Spleen (tissue), 11 donors: ENCODE data around the gene MTMR1. TPM values are rescaled to one million over a fixed set of nuclear protein-coding genes. Genes with fewer than 3 reads are reported as not detected.

Experiments
- DNase-seq: peaks from one replicate; pipeline ENCODE4 v3.0.0-alpha.2; 2020
- H3K27ac ChIP-seq, 8 donors: fragments of 200-600 bp; sonication (generic) in 7 of 8; 1 replicate in 4 of 8; 2 replicates in 4 of 8; pipeline versions ENCODE4 v1.5.0 to v1.8.0; 2016 to 2021; ENCODE audit warnings: inconsistent platforms in 4 of 8, mild to moderate bottlenecking in 4 of 8, moderate library complexity in 1 of 8
- H3K27me3 ChIP-seq, 7 donors: fragments of 200-600 bp; sonication (generic) in 6 of 7; replicated peaks in 1 of 7; 1 replicate in 4 of 7; 2 replicates in 3 of 7; pipeline versions ENCODE4 v1.5.0 to v1.8.0; 2016 to 2021; ENCODE audit warnings: inconsistent platforms in 3 of 7, mild to moderate bottlenecking in 1 of 7
- H3K36me3 ChIP-seq, 6 donors: fragments of 200-600 bp; sonication (generic) in 5 of 6; 1 replicate in 4 of 6; 2 replicates in 2 of 6; pipeline versions ENCODE4 v1.5.0 to v1.8.0; 2016 to 2021; ENCODE audit warnings: inconsistent platforms in 2 of 6
- H3K4me1 ChIP-seq, 6 donors: fragments of 200-600 bp; sonication (generic) in 5 of 6; 1 replicate in 3 of 6; 2 replicates in 3 of 6; pipeline versions ENCODE4 v1.5.0 to v1.8.0; 2016 to 2021; ENCODE audit warnings: inconsistent platforms in 3 of 6
- H3K4me3 ChIP-seq, 8 donors: fragments of 200-600 bp; sonication (generic) in 7 of 8; 1 replicate in 4 of 8; 2 replicates in 4 of 8; pipeline versions ENCODE4 v1.5.0 to v1.8.0; 2016 to 2021; ENCODE audit warnings: inconsistent platforms in 4 of 8, mild to moderate bottlenecking in 4 of 8, moderate library complexity in 2 of 8
- H3K9me3 ChIP-seq, 8 donors: fragments of 200-600 bp; sonication (generic) in 7 of 8; 1 replicate in 4 of 8; 2 replicates in 4 of 8; pipeline versions ENCODE4 v1.5.0 to v1.8.0; 2016 to 2021; ENCODE audit warnings: inconsistent platforms in 4 of 8
- POLR2A ChIP-seq, 3 donors: fragments of 450-650 bp; IDR thresholded peaks; one replicate each; pipeline ENCODE4 v1.5.1; 2017; ENCODE audit warnings: antibody characterized with exemption in 3 of 3, mild to moderate bottlenecking in 1 of 3
- POLR2AphosphoS5 ChIP-seq, 3 donors: sonication (generic); formaldehyde crosslinking; IDR thresholded peaks; one replicate each; pipeline ENCODE4 v1.5.1; 2017; ENCODE audit warnings: antibody characterized with exemption in 3 of 3
- WGBS, 5 donors: extraction: QIAGEN DNeasy Blood & Tissue Kit in 3 of 5; methylation state at CpG; one replicate each; pipeline versions ENCODE4 v1.1.5 to v1.1.7; 2013 to 2018; 5-methylcytosine and 5-hydroxymethylcytosine counted together
- intact Hi-C: fragments of 100-400 bp; cut with DNase I; formaldehyde crosslinking; loops from one replicate; pipeline ENCODE4 v1.15.0; 2023; ENCODE audit warnings: low total_unique reads
- polyA plus RNA-seq, 3 donors: library from polyadenylated mRNA; stranded (reverse); fragments of 200-250 nt; gene quantifications; one replicate each; pipeline ENCODE4 v1.2.1, GENCODE V29; 2013
- total RNA-seq, 7 donors: library from RNA; depleted of rRNA in 3 of 7; stranded (reverse); fragments of >200 nt in 3 of 7; fragmentation: NEBNext Ultra II Directional in 4 of 7; extraction: Animal tissue kit (Norgen Biotek cat#: 25700) in 4 of 7; gene quantifications; one replicate each; pipeline versions ENCODE4 v1.1.0 to v1.2.1, GENCODE V29; 2016 to 2021
- TF ChIP-seq, protein P1 (sequence below), 11 experiments: fragments of 200-600 bp in 7 of 11; fragments of 450-650 bp in 4 of 11; sonication (generic) in 4 of 11; IDR thresholded peaks in 8 of 11; conservative IDR thresholded peaks in 3 of 11; 1 replicate in 7 of 11; 2 replicates in 4 of 11; pipeline versions ENCODE4 v1.4.0 to v1.8.0; 2016 to 2021; ENCODE audit warnings: antibody characterized with exemption in 11 of 11, inconsistent platforms in 4 of 11, mild to moderate bottlenecking in 1 of 11
- donor health status: healthy with polysubstance abuse.
- donor health status: DM: no; HTN: no; CAD: no; lungs with moderate emphysema.
- donor health status: DM: no; HTN: no; CAD: no.
- donor health status: Bipolar disorder and iron deficiency.
- donor health status: healthy.
- donor health status: DM: no; HTN: no; CAD: no.
- donor health status: DM: yes; HTN: yes; CAD: no.

Gene MTMR1
- total and polyA plus RNA-seq, 10 donors, result 10.6 to 52.1 (median 38.5) TPM

GRCh38 chrX:150683536-150684146, 9.6 kb upstream of the MTMR1 start:
- Histone ChIP-seq H3K36me3 (no peaks in the 10 kb centered on the region), H3K4me1 (no peaks in the 10 kb centered on the region), H3K27ac (no peak overlapping the region), H3K27me3 (no peaks in the 10 kb centered on the region), H3K4me3 (no peak overlapping the region), H3K9me3 (no peaks in the 10 kb centered on the region)
- TF ChIP-seq, protein P1, sequence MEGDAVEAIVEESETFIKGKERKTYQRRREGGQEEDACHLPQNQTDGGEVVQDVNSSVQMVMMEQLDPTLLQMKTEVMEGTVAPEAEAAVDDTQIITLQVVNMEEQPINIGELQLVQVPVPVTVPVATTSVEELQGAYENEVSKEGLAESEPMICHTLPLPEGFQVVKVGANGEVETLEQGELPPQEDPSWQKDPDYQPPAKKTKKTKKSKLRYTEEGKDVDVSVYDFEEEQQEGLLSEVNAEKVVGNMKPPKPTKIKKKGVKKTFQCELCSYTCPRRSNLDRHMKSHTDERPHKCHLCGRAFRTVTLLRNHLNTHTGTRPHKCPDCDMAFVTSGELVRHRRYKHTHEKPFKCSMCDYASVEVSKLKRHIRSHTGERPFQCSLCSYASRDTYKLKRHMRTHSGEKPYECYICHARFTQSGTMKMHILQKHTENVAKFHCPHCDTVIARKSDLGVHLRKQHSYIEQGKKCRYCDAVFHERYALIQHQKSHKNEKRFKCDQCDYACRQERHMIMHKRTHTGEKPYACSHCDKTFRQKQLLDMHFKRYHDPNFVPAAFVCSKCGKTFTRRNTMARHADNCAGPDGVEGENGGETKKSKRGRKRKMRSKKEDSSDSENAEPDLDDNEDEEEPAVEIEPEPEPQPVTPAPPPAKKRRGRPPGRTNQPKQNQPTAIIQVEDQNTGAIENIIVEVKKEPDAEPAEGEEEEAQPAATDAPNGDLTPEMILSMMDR (IDR thresholded peaks at IDR 0.05 in 8 of 11, conservative IDR thresholded peaks at IDR 0.05 in 3 of 11), result peak in 10 of 11 experiments; percentile 32 to 67 (median 57)
- no peak for TF ChIP-seq POLR2A (IDR thresholded peaks at IDR 0.05)
- intact Hi-C loops, result no loop called here
- DNase-seq, result no peak
- WGBS, 5 donors, result 36 to 59% (median 54%) methylated on average over 7 of the region's 7 CpGs

DNA sequence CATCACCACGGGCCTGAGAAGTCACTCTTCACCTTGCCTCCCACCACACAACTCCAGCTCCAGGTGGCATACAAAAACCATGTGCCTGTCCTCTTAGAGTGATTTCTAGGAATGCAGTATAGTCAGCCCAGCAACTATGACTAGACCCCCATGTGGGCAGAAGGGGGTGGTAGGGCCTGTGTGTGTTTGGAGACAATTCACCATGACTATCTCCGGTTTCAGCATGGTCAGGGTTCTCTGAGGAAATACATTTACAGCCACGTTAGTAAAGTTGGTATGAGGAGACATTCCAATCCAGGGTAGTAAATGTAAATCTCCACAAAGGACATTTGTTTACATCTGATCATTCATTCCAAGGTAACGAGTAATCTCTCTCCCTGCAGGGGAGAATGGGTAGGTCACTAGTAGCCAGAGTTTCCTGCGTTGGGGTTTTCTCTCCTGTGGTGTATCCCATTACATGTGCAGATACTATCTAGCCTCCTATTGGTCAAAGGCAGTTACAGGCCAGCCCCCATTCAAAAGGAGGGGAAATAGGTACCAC, 4.2 kb upstream of the MTMR1 start:
- Histone ChIP-seq H3K27me3 (no peaks in the 10 kb centered on the region), H3K27ac (no peak overlapping the region), H3K9me3 (no peaks in the 10 kb centered on the region), H3K36me3 (no peaks in the 10 kb centered on the region), H3K4me3 (no peak overlapping the region), H3K4me1 (peaks cover 0 to 12% (median 4%) of the 10 kb centered on the region in 6 donors)
- TF ChIP-seq, protein P1 (IDR thresholded peaks at IDR 0.05 in 8 of 11, conservative IDR thresholded peaks at IDR 0.05 in 3 of 11), result no peak
- no peak for TF ChIP-seq POLR2A (IDR thresholded peaks at IDR 0.05)
- TF ChIP-seq POLR2AphosphoS5 (IDR thresholded peaks at IDR 0.05), result no peak
- no peak for DNase-seq
- WGBS, 5 donors, result 60 to 70% (median 66%) methylated on average over 4 to 5 of the region's 5 CpGs
- intact Hi-C loops, result no loop called here

GRCh38 chrX:150690126-150690525, 3.1 kb upstream of the MTMR1 start:
- TF ChIP-seq POLR2AphosphoS5 (IDR thresholded peaks at IDR 0.05) (no peak), POLR2A (IDR thresholded peaks at IDR 0.05) (no peak)
- TF ChIP-seq, protein P1 (IDR thresholded peaks at IDR 0.05 in 8 of 11, conservative IDR thresholded peaks at IDR 0.05 in 3 of 11), result no peak
- no peaks in the 10 kb centered on the region for H3K9me3 ChIP-seq
- H3K36me3 ChIP-seq, result no peaks in the 10 kb centered on the region
- H3K27ac ChIP-seq, result no peak overlapping the region
- H3K4me3 ChIP-seq, result no peak overlapping the region
- peaks cover 0 to 23% (median 14%) of the 10 kb centered on the region in 6 donors for H3K4me1 ChIP-seq
- no peak for DNase-seq
- intact Hi-C loops, result no loop called here
- no peaks in the 10 kb centered on the region for H3K27me3 ChIP-seq

GRCh38 chrX:150692296-150692695, 900 bp upstream of the MTMR1 start:
- intact Hi-C loops, result no loop called here
- Histone ChIP-seq H3K36me3 (no peaks in the 10 kb centered on the region), H3K27ac (peak overlapping the region; percentile 72 to 94 (median 88)), H3K9me3 (no peaks in the 10 kb centered on the region), H3K27me3 (no peaks in the 10 kb centered on the region), H3K4me3 (peak overlapping the region in 5 of 8 donors; percentile 40 to 77 (median 49)), H3K4me1 (peaks cover 0 to 45% (median 35%) of the 10 kb centered on the region in 6 donors)
- DNase-seq, result no peak
- 32 to 60% (median 48%) methylated on average over 5 of the region's 5 CpGs for WGBS, 5 donors
- TF ChIP-seq POLR2A (IDR thresholded peaks at IDR 0.05) (no peak), POLR2AphosphoS5 (IDR thresholded peaks at IDR 0.05) (no peak)
